K562 (cell line): ENCODE measurements around the gene HTR4. TPM values are rescaled to one million over a fixed set of nuclear protein-coding genes. Genes with fewer than 3 reads are reported as not detected.

Experiments
- ATAC-seq: fragments of 200-7000 bp; cut with Tn5 transposase; 3 replicates; pipeline ENCODE4 v1.9.1; 2020; ENCODE audit warnings: moderate library complexity
- BruUV-seq: library from RNA; stranded (reverse); fragments of 400-500 nt; replicated peaks from 2 replicates; lab custom pipeline; 2021; lab: Mats Ljungman, UMichigan
- CTCF ChIA-PET: fragments of 300-600 bp; formaldehyde crosslinking; extraction: SDS; loops from one replicate; lab custom pipeline; 2021; ENCODE audit warnings: low intra/inter-chr PET ratio; lab: Yijun Ruan, JAX
- POLR2A ChIA-PET: fragments of 300-600, 350-650 bp; sonication (Branson Sonifier 250); formaldehyde crosslinking; extraction: SDS; loops from one replicate; lab custom pipeline; 2021; ENCODE audit warnings: antibody characterized with exemption, inconsistent platforms; lab: Yijun Ruan, JAX
- DNase-seq, 4 experiments: peaks; one replicate each; pipeline versions ENCODE4 v3.0.0 to v3.0.0-alpha.2; 2011 to 2018; ENCODE audit warnings: low spot score in 3 of 4, mixed read lengths in 3 of 4; ENCODE audit errors: extremely low read depth in 1 of 4
- FAIRE-seq: peaks from 2 replicates; lab custom pipeline; 2011; peaks lifted over from hg19 to GRCh38; lab: Jason Lieb, UNC
- H2AFZ ChIP-seq: 2 replicates; pipeline ENCODE4 v1.6.0; 2011; ENCODE audit warnings: low read depth, low read length, control low read depth, inconsistent platforms
- H3K27ac ChIP-seq: fragments of 200-600 bp; 3 replicates; pipeline ENCODE4 v1.8.0; 2011; ENCODE audit warnings: low read depth, mild to moderate bottlenecking, control low read depth, inconsistent platforms, low read length, moderate library complexity, mixed read lengths; ENCODE audit errors: extremely low read depth
- H3K27me3 ChIP-seq, 2 experiments: fragments of 300-600 bp in 1 of 2; 2 replicates in 1 of 2; 3 replicates in 1 of 2; pipeline versions ENCODE4 v1.6.0 to v1.8.0; 2011; ENCODE audit warnings: inconsistent platforms in 2 of 2, low read length in 2 of 2, mild to moderate bottlenecking in 1 of 2, mixed read lengths in 1 of 2, moderate library complexity in 1 of 2; ENCODE audit not compliant: control insufficient read depth in 2 of 2, insufficient read depth in 2 of 2
- H3K36me3 ChIP-seq: fragments of 300-600 bp; 3 replicates; pipeline ENCODE4 v1.8.0; 2011; ENCODE audit warnings: mild to moderate bottlenecking, low read length, inconsistent platforms; ENCODE audit not compliant: control insufficient read depth, insufficient read depth
- H3K4me1 ChIP-seq, 2 experiments: fragments of 200-600 bp in 1 of 2; replicated peaks in 1 of 2; 2 replicates in 1 of 2; 3 replicates in 1 of 2; pipeline versions ENCODE4 v1.5.1 to v1.8.0; 2011; ENCODE audit warnings: inconsistent platforms in 2 of 2, low read length in 2 of 2, mild to moderate bottlenecking in 1 of 2, mixed read lengths in 1 of 2, moderate library complexity in 1 of 2; ENCODE audit not compliant: control insufficient read depth in 2 of 2, insufficient read depth in 2 of 2
- H3K4me2 ChIP-seq: 2 replicates; pipeline ENCODE4 v1.6.1; 2011; ENCODE audit warnings: low read length, control low read depth, inconsistent platforms, mixed read lengths; ENCODE audit not compliant: insufficient read depth
- H3K4me3 ChIP-seq: fragments of 200-600 bp; sonication (generic), shearing (Covaris generic); 2 replicates; pipeline ENCODE4 v1.5.1; 2016; ENCODE audit warnings: control low read depth, inconsistent platforms
- H3K79me2 ChIP-seq: fragments of 200-600 bp; 3 replicates; pipeline ENCODE4 v1.8.0; 2011; ENCODE audit warnings: low read length, inconsistent platforms; ENCODE audit not compliant: control insufficient read depth, insufficient read depth
- H3K9ac ChIP-seq, 2 experiments: 2 replicates each; pipeline versions ENCODE4 v1.6.0 to v1.6.1; 2011; ENCODE audit warnings: low read depth in 2 of 2, low read length in 2 of 2, control low read depth in 1 of 2, inconsistent platforms in 1 of 2, mild to moderate bottlenecking in 1 of 2, mixed read lengths in 1 of 2; ENCODE audit not compliant: insufficient read depth in 1 of 2
- H3K9me1 ChIP-seq: one replicate; pipeline ENCODE4 v1.6.0; 2011; ENCODE audit warnings: inconsistent platforms, mild to moderate bottlenecking, low read length, moderate library complexity; ENCODE audit not compliant: control insufficient read depth, insufficient read depth
- H3K9me3 ChIP-seq: replicated peaks from 2 replicates; pipeline ENCODE4 v1.5.1; 2011; ENCODE audit warnings: low read depth, low read length, inconsistent platforms; ENCODE audit not compliant: control insufficient read depth, insufficient read depth
- H4K20me1 ChIP-seq: replicated peaks from 2 replicates; pipeline ENCODE4 v1.6.1; 2011; ENCODE audit warnings: low read length, inconsistent platforms, mixed read lengths; ENCODE audit not compliant: control insufficient read depth, insufficient read depth
- E2F3 ChIP-seq: fragments of 250-450 bp; sonication (Bioruptor Pico); IDR thresholded peaks from 2 replicates; pipeline ENCODE4 v1.4.0; 2020; ENCODE audit warnings: mild to moderate bottlenecking
- ELF1 ChIP-seq: fragments of 200-800 bp; sonication (Bioruptor generic); IDR thresholded peaks from 2 replicates; pipeline ENCODE4 v1.6.1; 2016; ENCODE audit warnings: missing genetic modification characterization, missing compliant biosample characterization
- ELF2 ChIP-seq: fragments of 250-450 bp; sonication (Bioruptor Pico); IDR thresholded peaks from 2 replicates; pipeline ENCODE4 v1.5.0; 2021; ENCODE audit warnings: mild to moderate bottlenecking
- ESRRA ChIP-seq: fragments of 450-650 bp; IDR thresholded peaks from 2 replicates; pipeline ENCODE4 v1.6.1; 2014; ENCODE audit warnings: low read depth, mild to moderate bottlenecking, moderate library complexity, borderline replicate concordance
- FUS ChIP-seq: fragments of 200-400 bp; formaldehyde crosslinking; optimal IDR thresholded peaks from 2 replicates; pipeline ENCODE3; 2017; ENCODE audit warnings: low read depth, low read length
- PCBP1 ChIP-seq: fragments of 200-400 bp; formaldehyde crosslinking; IDR thresholded peaks from 2 replicates; pipeline ENCODE4 v1.6.1; 2018; ENCODE audit warnings: mild to moderate bottlenecking, low read depth, low read length; ENCODE audit not compliant: poor library complexity, severe bottlenecking
- POLR2H ChIP-seq: IDR thresholded peaks from 2 replicates; pipeline ENCODE4 v1.6.1; 2016; ENCODE audit warnings: missing genetic modification characterization, low read depth, mild to moderate bottlenecking, control low read depth, missing compliant biosample characterization, moderate library complexity
- RAD21 ChIP-seq, 2 experiments: fragments of 250-450 bp in 1 of 2; fragments of 450-650 bp in 1 of 2; sonication (Bioruptor Pico) in 1 of 2; formaldehyde crosslinking in 1 of 2; IDR thresholded peaks in 1 of 2; conservative IDR thresholded peaks in 1 of 2; 2 replicates each; pipeline versions ENCODE4 v1.4.0 to v1.8.0; 2020 to 2022; ENCODE audit warnings: mild to moderate bottlenecking in 2 of 2, moderate library complexity in 1 of 2
- TCF7 ChIP-seq: sonication (generic); IDR thresholded peaks from 2 replicates; pipeline ENCODE4 v1.6.1; 2016; ENCODE audit warnings: antibody characterized with exemption, borderline replicate concordance
- TEAD1 ChIP-seq, 2 experiments: fragments of 450-650 bp in 1 of 2; sonication (generic) in 1 of 2; formaldehyde crosslinking; IDR thresholded peaks; 2 replicates each; pipeline versions ENCODE4 v1.4.0 to v1.8.0; 2020 to 2022; ENCODE audit warnings: mild to moderate bottlenecking in 2 of 2, missing genetic modification reagents in 1 of 2
- ZC3H8 ChIP-seq: fragments of 450-650 bp; IDR thresholded peaks from 2 replicates; pipeline ENCODE4 v1.6.1; 2017
- ZNF445 ChIP-seq: fragments of 250-450 bp; sonication (Bioruptor Pico); IDR thresholded peaks from 2 replicates; pipeline ENCODE4 v1.4.0; 2020; ENCODE audit warnings: low read depth, mild to moderate bottlenecking, moderate library complexity
- WGBS: fragments of 100-300 bp; shearing (Covaris generic); methylation state at CpG from one replicate; pipeline ENCODE4 v1.1.6; 2016; ENCODE audit warnings: low coverage, mixed read lengths; ENCODE audit not compliant: insufficient coverage; ENCODE audit errors: missing lambda C conversion rate; 5-methylcytosine and 5-hydroxymethylcytosine counted together
- in situ Hi-C: fragments of 300-500 bp; cut with MboI; formaldehyde crosslinking; loops from 4 replicates; pipeline ENCODE4 v1.15.0; 2018; ENCODE audit warnings: inconsistent platforms, mixed read lengths
- intact Hi-C: fragments of 100-400 bp; cut with micrococcal nuclease; formaldehyde crosslinking; loops from 2 replicates; pipeline ENCODE4 v1.14.2; 2022
- polyA plus RNA-seq, 8 experiments: library from polyadenylated mRNA; depleted of rRNA in 4 of 8; stranded (reverse) in 5 of 8; unstranded in 3 of 8; fragments of >200 nt; fragmentation: Nextera tagmentation in 2 of 8; fragmentation: Illumina TruSeq in 1 of 8; extraction: Ambion mirVana in 2 of 8; extraction: Trizol in 1 of 8; gene quantifications; 2 replicates each; pipeline versions ENCODE4 v1.2.1 to v1.2.3, GENCODE V29; 2011 to 2014; ENCODE audit warnings: inconsistent platforms in 1 of 8, missing spikeins in 1 of 8
- total RNA-seq, 7 experiments: library from RNA; depleted of rRNA in 6 of 7; stranded (reverse); fragments of >200 nt in 6 of 7; fragmentation: Illumina TruSeq in 2 of 7; extraction: Trizol in 2 of 7; gene quantifications; 2 replicates each; pipeline versions ENCODE4 v1.2.1 to v1.2.3, GENCODE V29; 2011 to 2021; ENCODE audit warnings: low replicate concordance in 1 of 7
- TF ChIP-seq, protein P1 (sequence below), 3 experiments: IDR thresholded peaks in 2 of 3; conservative IDR thresholded peaks in 1 of 3; 2 replicates each; pipeline ENCODE4 v1.5.1; 2011 to 2012; ENCODE audit warnings: low read length in 3 of 3, mild to moderate bottlenecking in 3 of 3, control low read depth in 2 of 3, improper control_type of control experiment in 1 of 3, inconsistent platforms in 1 of 3, low read depth in 1 of 3, mixed read lengths in 1 of 3, moderate library complexity in 1 of 3; ENCODE audit not compliant: insufficient read depth in 2 of 3
- TF ChIP-seq, protein P2 (sequence below): fragments of 450-650 bp; IDR thresholded peaks from 2 replicates; pipeline ENCODE4 v1.6.1; 2014; ENCODE audit warnings: low read depth, mild to moderate bottlenecking, moderate library complexity, borderline replicate concordance

Gene HTR4
- total and polyA plus RNA-seq, 9 of the 15 experiments (the other 6 are each of a cell fraction or from before 2014, with no cell fraction given): 0.13 TPM; not detected in 8

DNA sequence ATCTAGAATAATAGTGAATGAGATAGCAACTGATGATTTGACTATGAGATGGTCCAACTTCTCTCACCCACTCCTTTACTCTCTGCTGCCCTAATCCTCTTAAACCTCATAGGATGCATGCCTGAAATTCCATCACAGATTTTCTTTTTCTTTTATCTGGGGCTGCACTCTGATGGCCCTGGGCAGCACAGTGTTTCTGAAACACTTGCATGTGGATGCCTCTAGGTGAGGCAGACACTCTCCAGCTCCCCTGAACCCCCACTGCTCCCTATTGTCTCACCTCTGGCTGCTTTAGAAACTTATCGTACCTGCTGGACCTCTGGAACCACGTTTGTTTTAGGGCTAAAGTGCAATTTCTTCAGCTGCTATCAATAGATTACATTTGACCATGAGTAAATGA is 67.5 kb downstream of the HTR4 start:
- Histone ChIP-seq H3K9me1 (no peaks in the 10 kb centered on the region), H3K36me3 (no peaks in the 10 kb centered on the region), H3K27ac (no peak overlapping the region), H3K4me3 (no peak overlapping the region), H3K79me2 (no peaks in the 10 kb centered on the region), H3K4me2 (no peak overlapping the region), H4K20me1 (no peaks in the 10 kb centered on the region), H2AFZ (no peak overlapping the region), H3K4me1 (no peaks in the 10 kb centered on the region), H3K9me3 (no peaks in the 10 kb centered on the region), H3K27me3 (no peaks in the 10 kb centered on the region), H3K9ac (no peak overlapping the region)
- no peak for DNase-seq
- TF ChIP-seq ELF1 (tag) (no peak), ESRRA (no peak), FUS (no peak), ELF2 (CRISPR knock-in tag) (no peak)
- FAIRE-seq: no peak
- POLR2A ChIA-PET: no interaction called here
- CTCF ChIA-PET: interaction anchor here (0.6 kb wide), 1 partner anchor 759 kb away, joined by 3 read pairs; no protein-coding TSS in a partner anchor
- WGBS: 5% methylated on average over 2 of the region's 2 CpGs
- no TSS peak for BruUV-seq
- intact Hi-C loops: no loop called here
- in situ Hi-C loops: no loop called here
- ATAC-seq: no peak

DNA sequence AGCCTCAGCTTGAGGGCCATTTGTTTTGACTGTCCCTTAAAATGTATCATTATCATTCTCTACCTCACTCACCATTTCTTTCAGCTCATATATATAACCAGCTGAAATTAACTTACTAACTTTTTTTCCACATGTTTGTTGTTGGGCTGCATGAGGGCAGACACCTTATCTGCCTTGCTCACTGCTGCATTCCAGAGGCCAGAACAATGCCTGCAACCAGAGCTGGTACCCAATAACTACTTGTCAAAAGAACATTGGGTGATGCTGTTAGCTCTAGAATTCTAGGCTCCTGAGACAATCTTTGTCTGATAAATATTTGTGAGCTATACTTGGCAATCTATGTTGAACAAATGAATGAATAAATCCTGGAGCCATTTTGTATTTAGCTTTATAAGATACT is 68.3 kb downstream of the HTR4 start:
- CTCF ChIA-PET: no interaction called here
- H3K4me2 ChIP-seq: no peak overlapping the region
- POLR2A ChIA-PET: interaction anchor here (0.6 to 1.0 kb wide), 2 partner anchors 9 to 708 kb away, joined by 3 read pairs; no protein-coding TSS in a partner anchor
- H4K20me1 ChIP-seq: no peaks in the 10 kb centered on the region
- no peaks in the 10 kb centered on the region for H3K9me3 ChIP-seq
- no peaks in the 10 kb centered on the region for H3K79me2 ChIP-seq
- no TSS peak for BruUV-seq
- no peaks in the 10 kb centered on the region for H3K36me3 ChIP-seq
- H3K9me1 ChIP-seq: no peaks in the 10 kb centered on the region
- DNase-seq: peak in 2 of 4 experiments; percentile 20 to 32
- H3K27ac ChIP-seq: no peak overlapping the region
- FAIRE-seq: peak; percentile 57
- in situ Hi-C loops: no loop called here
- H3K4me3 ChIP-seq: no peak overlapping the region
- no peak overlapping the region for H3K9ac ChIP-seq
- H3K4me1 ChIP-seq: no peaks in the 10 kb centered on the region
- ATAC-seq: peak; percentile 88
- intact Hi-C loops: no loop called here
- no peak overlapping the region for H2AFZ ChIP-seq
- no peaks in the 10 kb centered on the region for H3K27me3 ChIP-seq
- TF ChIP-seq PCBP1: no peak
- TF ChIP-seq TCF7: no peak
- no peak for TF ChIP-seq TEAD1 (CRISPR knock-in tag; IDR thresholded peaks at IDR 0.05)
- TF ChIP-seq E2F3 (CRISPR knock-in tag): no peak
- TF ChIP-seq, protein P1, sequence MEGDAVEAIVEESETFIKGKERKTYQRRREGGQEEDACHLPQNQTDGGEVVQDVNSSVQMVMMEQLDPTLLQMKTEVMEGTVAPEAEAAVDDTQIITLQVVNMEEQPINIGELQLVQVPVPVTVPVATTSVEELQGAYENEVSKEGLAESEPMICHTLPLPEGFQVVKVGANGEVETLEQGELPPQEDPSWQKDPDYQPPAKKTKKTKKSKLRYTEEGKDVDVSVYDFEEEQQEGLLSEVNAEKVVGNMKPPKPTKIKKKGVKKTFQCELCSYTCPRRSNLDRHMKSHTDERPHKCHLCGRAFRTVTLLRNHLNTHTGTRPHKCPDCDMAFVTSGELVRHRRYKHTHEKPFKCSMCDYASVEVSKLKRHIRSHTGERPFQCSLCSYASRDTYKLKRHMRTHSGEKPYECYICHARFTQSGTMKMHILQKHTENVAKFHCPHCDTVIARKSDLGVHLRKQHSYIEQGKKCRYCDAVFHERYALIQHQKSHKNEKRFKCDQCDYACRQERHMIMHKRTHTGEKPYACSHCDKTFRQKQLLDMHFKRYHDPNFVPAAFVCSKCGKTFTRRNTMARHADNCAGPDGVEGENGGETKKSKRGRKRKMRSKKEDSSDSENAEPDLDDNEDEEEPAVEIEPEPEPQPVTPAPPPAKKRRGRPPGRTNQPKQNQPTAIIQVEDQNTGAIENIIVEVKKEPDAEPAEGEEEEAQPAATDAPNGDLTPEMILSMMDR (IDR thresholded peaks at IDR 0.05 in 2 of 3, conservative IDR thresholded peaks at IDR 0.05 in 1 of 3; ENCODE audit: insufficient read depth in 2 of 3, low read depth in 1 of 3, low read length in 3 of 3): peak; percentile 44 to 56 (median 44); a peak in 5 of 6 replicates
- TF ChIP-seq, protein P2, sequence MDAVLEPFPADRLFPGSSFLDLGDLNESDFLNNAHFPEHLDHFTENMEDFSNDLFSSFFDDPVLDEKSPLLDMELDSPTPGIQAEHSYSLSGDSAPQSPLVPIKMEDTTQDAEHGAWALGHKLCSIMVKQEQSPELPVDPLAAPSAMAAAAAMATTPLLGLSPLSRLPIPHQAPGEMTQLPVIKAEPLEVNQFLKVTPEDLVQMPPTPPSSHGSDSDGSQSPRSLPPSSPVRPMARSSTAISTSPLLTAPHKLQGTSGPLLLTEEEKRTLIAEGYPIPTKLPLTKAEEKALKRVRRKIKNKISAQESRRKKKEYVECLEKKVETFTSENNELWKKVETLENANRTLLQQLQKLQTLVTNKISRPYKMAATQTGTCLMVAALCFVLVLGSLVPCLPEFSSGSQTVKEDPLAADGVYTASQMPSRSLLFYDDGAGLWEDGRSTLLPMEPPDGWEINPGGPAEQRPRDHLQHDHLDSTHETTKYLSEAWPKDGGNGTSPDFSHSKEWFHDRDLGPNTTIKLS: no peak
- peak in 1 of 2 experiments; percentile 50; a peak in 2 of 4 replicates for TF ChIP-seq RAD21 (CRISPR knock-in tag; conservative IDR thresholded peaks at IDR 0.05 in 1 of 2, IDR thresholded peaks at IDR 0.05 in 1 of 2)
- no peak for TF ChIP-seq ZC3H8
- no peak for TF ChIP-seq POLR2H (tag)
- TF ChIP-seq ZNF445 (CRISPR knock-in tag): no peak
